Nephron (organoid): ENCODE data around the gene FAM131B.

Source experiments
- H3K27ac Mint-ChIP-seq, 3 experiments: 2 replicates each; pipeline ENCODE4 v1.8.0; 2020; ENCODE audit warnings: mixed read lengths in 3 of 3, mild to moderate bottlenecking in 2 of 3, moderate library complexity in 1 of 3
- H3K27me3 Mint-ChIP-seq: 2 replicates; pipeline ENCODE4 v1.8.0; 2021; ENCODE audit warnings: low read depth, mild to moderate bottlenecking, moderate library complexity, mixed read lengths
- H3K36me3 Mint-ChIP-seq: 2 replicates; pipeline ENCODE4 v1.8.0; 2020; ENCODE audit warnings: low read depth, mixed read lengths
- H3K4me1 Mint-ChIP-seq: 2 replicates; pipeline ENCODE4 v1.8.0; 2020; ENCODE audit warnings: mixed read lengths
- H3K4me3 Mint-ChIP-seq, 3 experiments: 2 replicates each; pipeline ENCODE4 v1.8.0; 2020; ENCODE audit warnings: mild to moderate bottlenecking in 3 of 3, mixed read lengths in 3 of 3, moderate library complexity in 2 of 3
- H3K9me3 Mint-ChIP-seq: 2 replicates; pipeline ENCODE4 v1.8.0; 2020; ENCODE audit warnings: mixed read lengths
- TF ChIP-seq, protein P1 (sequence below), 3 experiments: fragments of 200-600 bp; sonication (generic); IDR thresholded peaks; one replicate each; pipeline ENCODE4 v1.5.0; 2021; ENCODE audit warnings: antibody characterized with exemption in 3 of 3; ENCODE audit not compliant: unreplicated experiment in 3 of 3

The FAM131B gene

DNA sequence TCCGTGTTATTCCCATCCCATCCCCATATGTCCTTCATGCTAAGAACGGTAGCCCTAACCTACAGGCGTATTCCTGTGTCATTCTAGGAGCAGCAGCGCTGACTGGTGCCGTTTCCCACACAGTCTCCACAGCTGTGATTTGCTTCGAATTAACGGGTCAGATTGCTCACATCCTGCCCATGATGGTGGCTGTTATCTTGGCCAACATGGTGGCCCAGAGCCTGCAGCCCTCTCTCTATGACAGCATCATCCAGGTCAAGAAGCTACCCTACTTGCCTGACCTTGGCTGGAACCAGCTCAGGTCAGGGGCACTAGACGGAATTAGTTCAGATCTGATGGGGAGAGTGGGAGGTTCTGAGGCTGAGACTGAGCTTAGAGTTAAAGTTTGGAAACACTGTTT, 20.7 kb downstream of the FAM131B start:
- H3K27ac Mint-ChIP-seq: no peak overlapping the region
- H3K27me3 Mint-ChIP-seq: peaks cover 34% of the 10 kb centered on the region
- no peaks in the 10 kb centered on the region for H3K36me3 Mint-ChIP-seq
- TF ChIP-seq, protein P1, sequence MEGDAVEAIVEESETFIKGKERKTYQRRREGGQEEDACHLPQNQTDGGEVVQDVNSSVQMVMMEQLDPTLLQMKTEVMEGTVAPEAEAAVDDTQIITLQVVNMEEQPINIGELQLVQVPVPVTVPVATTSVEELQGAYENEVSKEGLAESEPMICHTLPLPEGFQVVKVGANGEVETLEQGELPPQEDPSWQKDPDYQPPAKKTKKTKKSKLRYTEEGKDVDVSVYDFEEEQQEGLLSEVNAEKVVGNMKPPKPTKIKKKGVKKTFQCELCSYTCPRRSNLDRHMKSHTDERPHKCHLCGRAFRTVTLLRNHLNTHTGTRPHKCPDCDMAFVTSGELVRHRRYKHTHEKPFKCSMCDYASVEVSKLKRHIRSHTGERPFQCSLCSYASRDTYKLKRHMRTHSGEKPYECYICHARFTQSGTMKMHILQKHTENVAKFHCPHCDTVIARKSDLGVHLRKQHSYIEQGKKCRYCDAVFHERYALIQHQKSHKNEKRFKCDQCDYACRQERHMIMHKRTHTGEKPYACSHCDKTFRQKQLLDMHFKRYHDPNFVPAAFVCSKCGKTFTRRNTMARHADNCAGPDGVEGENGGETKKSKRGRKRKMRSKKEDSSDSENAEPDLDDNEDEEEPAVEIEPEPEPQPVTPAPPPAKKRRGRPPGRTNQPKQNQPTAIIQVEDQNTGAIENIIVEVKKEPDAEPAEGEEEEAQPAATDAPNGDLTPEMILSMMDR (IDR thresholded peaks at IDR 0.05; ENCODE audit: unreplicated experiment in 3 of 3): no peak
- H3K9me3 Mint-ChIP-seq: no peaks in the 10 kb centered on the region
- no peak overlapping the region for H3K4me3 Mint-ChIP-seq
- H3K4me1 Mint-ChIP-seq: no peaks in the 10 kb centered on the region

DNA sequence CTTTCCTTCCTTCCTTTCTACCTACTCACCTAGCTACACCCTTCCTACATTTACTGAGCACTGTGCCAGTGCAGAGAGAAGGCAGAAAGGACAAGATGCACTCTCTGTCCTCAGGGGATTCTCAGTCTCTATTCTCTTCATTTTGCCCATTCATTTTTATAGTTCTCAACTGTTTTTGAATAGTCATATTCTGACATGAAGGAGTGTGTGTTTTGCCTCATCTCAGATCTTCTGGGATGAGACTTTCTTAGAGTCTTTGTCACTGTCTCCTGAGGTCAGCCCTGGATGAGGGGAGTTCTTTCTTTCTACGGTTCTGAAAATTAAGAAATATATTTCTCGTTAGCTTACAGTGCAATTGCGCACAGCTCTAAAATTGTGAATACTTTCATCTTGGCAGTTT, 25.3 kb downstream of the FAM131B start:
- TF ChIP-seq, protein P1 (IDR thresholded peaks at IDR 0.05; ENCODE audit: unreplicated experiment in 3 of 3): no peak
- Mint-ChIP-seq H3K4me3 (no peak overlapping the region), H3K27me3 (peaks cover 17% of the 10 kb centered on the region), H3K4me1 (no peaks in the 10 kb centered on the region), H3K9me3 (no peaks in the 10 kb centered on the region), H3K36me3 (no peaks in the 10 kb centered on the region), H3K27ac (no peak overlapping the region)

DNA sequence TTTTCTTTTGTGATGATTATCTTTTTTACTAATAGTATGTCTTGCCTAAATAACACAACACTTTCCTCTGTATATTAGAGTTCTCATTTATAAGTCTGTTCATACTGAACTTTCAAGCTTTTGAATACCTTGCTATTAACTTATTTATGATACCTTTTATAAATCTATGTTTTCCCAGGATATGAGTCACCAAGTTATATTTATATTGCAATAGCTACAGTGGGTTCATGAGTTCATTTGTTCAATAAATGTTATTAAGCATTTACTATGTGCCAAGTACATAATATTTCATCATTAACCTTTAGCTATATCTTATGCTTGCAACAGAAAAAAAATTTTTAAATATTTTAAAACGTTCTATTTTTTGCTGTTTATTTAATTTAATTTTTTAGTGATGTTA, 28.3 kb downstream of the FAM131B start:
- Mint-ChIP-seq H3K36me3 (no peaks in the 10 kb centered on the region), H3K27me3 (peaks cover 9% of the 10 kb centered on the region), H3K4me3 (no peak overlapping the region), H3K4me1 (no peaks in the 10 kb centered on the region), H3K27ac (no peak overlapping the region), H3K9me3 (no peaks in the 10 kb centered on the region)
- TF ChIP-seq, protein P1 (IDR thresholded peaks at IDR 0.05; ENCODE audit: unreplicated experiment in 3 of 3): no peak

DNA sequence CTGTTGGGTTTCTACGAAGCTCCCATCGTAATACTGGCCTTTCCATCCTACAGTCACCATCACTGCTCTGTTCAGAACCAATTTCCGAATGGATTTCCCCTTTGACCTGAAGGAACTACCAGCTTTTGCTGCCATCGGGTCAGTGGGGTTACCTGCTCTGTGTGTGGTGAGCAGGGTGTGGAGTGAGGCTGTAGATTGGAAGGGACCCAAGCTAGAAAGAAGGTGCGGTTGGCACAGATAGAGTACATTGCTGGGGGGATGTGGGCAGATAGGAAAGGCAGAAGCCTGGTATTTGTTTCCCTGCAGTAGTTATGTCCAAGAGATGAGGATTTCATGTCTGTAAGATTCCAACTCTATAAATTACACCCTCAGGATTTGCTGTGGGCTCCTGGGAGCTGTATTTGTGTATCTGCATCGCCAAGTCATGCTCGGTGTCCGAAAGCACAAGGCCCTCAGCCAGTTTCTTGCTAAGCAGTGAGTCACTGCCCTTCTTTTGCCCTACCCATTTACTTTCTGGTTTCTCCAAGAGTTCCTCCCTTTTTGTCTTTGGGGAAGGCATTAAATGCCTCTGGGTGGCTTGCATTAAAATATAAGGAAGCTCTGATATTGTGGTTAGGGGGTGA, 31.2 kb downstream of the FAM131B start:
- Mint-ChIP-seq H3K4me1 (no peaks in the 10 kb centered on the region), H3K27ac (no peak overlapping the region), H3K4me3 (no peak overlapping the region), H3K27me3 (peaks cover 3% of the 10 kb centered on the region), H3K9me3 (no peaks in the 10 kb centered on the region), H3K36me3 (no peaks in the 10 kb centered on the region)
- TF ChIP-seq, protein P1 (IDR thresholded peaks at IDR 0.05; ENCODE audit: unreplicated experiment in 3 of 3): no peak

DNA sequence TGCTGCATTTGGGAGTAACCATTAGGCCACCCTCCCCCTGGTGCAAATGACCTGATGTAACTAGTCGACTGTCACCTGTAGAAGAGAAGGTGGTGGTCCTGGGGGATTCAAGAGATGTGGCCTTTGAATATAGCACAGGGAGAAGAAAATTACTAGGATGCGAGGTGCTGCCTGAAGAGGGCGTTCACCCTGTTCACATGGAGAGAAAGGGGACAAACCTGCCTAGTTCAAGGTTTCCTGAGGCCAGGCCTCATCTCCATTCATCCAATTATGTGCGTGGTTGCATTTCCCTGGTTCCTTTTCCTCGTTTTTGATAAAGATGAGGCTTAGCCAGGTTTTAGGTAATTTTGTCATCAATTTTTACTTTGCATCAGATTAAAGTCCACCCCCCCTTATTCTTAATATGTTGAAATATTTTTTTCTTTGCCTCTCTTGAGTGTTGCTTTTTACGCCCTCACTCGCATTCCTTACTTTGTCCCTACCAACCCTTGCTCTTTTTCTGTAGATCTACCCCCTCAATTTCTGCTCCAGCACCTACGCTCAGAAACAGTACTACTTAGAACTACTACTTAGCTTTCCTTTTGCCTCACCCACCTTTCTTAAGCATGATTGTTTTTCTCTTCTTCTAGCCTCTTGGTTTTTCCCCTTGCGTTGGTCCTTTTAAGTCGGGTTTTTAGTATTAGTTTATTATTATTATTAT, 32.9 kb downstream of the FAM131B start:
- no peaks in the 10 kb centered on the region for H3K27me3 Mint-ChIP-seq
- TF ChIP-seq, protein P1 (IDR thresholded peaks at IDR 0.05; ENCODE audit: unreplicated experiment in 3 of 3): no peak
- no peaks in the 10 kb centered on the region for H3K36me3 Mint-ChIP-seq
- peak overlapping the region in 1 of 3 experiments; percentile 14 for H3K27ac Mint-ChIP-seq
- no peaks in the 10 kb centered on the region for H3K9me3 Mint-ChIP-seq
- no peak overlapping the region for H3K4me3 Mint-ChIP-seq
- no peaks in the 10 kb centered on the region for H3K4me1 Mint-ChIP-seq

DNA sequence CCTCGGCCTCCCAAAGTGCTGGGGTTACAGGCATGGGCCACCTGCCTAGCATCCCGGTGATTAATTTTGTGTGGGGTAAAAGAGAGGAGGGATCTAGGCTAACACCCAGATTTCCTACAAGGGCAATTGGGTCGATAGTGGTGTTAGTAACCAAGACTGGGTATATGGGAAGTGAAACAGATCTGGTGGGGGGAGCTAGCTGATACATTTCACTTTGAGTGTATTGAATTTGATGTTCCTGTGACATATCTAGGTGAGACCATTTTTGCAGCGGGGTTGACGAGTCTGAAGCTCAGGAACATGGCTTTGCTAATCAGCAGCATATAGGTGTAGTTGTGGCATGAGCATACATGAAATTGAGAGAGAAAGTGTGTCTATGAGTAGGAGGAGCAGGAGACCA, 34.6 kb downstream of the FAM131B start:
- Mint-ChIP-seq H3K27ac (peak overlapping the region in 1 of 3 experiments; percentile 2), H3K27me3 (no peaks in the 10 kb centered on the region), H3K9me3 (no peaks in the 10 kb centered on the region), H3K4me3 (no peak overlapping the region), H3K36me3 (no peaks in the 10 kb centered on the region), H3K4me1 (peaks cover 15% of the 10 kb centered on the region)
- TF ChIP-seq, protein P1 (IDR thresholded peaks at IDR 0.05; ENCODE audit: unreplicated experiment in 3 of 3): no peak
